Astrocyte (in vitro differentiated cells and primary cell): ENCODE data around the gene GALNT7. TPM values are rescaled to one million over a fixed set of nuclear protein-coding genes. Genes with fewer than 3 reads are reported as not detected.

ENCODE experiments used
- DNase-seq: peaks from one replicate; pipeline ENCODE4 v3.0.0-alpha.2; 2010; ENCODE audit warnings: low read depth
- FAIRE-seq: peaks from 2 replicates; lab custom pipeline; 2011; peaks lifted over from hg19 to GRCh38; lab: Jason Lieb, UNC
- H2AFZ ChIP-seq: 2 replicates; pipeline ENCODE4 v1.6.0; 2012; ENCODE audit warnings: low read depth, low read length, inconsistent platforms
- H3K27ac ChIP-seq: 2 replicates; pipeline ENCODE4 v1.5.1; 2011; ENCODE audit warnings: low read depth, low read length, inconsistent platforms
- H3K27me3 ChIP-seq: 2 replicates; pipeline ENCODE4 v1.6.0; 2011; ENCODE audit warnings: low read length, inconsistent platforms; ENCODE audit not compliant: insufficient read depth
- H3K36me3 ChIP-seq: 2 replicates; pipeline ENCODE4 v1.5.1; 2011; ENCODE audit warnings: low read length, inconsistent platforms; ENCODE audit not compliant: insufficient read depth
- H3K4me1 ChIP-seq: 2 replicates; pipeline ENCODE4 v1.5.1; 2011; ENCODE audit warnings: low read length, inconsistent platforms; ENCODE audit not compliant: insufficient read depth
- H3K4me2 ChIP-seq: 2 replicates; pipeline ENCODE4 v1.6.0; 2012; ENCODE audit warnings: low read length, inconsistent platforms
- H3K4me3 ChIP-seq: 2 replicates; pipeline ENCODE4 v1.5.1; 2011; ENCODE audit warnings: low read depth, mild to moderate bottlenecking, low read length, inconsistent platforms; ENCODE audit not compliant: insufficient read depth
- H3K79me2 ChIP-seq: 2 replicates; pipeline ENCODE4 v1.6.0; 2012; ENCODE audit warnings: mild to moderate bottlenecking, low read length, inconsistent platforms; ENCODE audit not compliant: insufficient read depth
- H3K9ac ChIP-seq: 2 replicates; pipeline ENCODE4 v1.6.0; 2012; ENCODE audit warnings: mild to moderate bottlenecking, low read length, inconsistent platforms
- H3K9me3 ChIP-seq: 2 replicates; pipeline ENCODE4 v1.5.1; 2012; ENCODE audit warnings: low read depth, mild to moderate bottlenecking, low read length, inconsistent platforms; ENCODE audit not compliant: insufficient read depth
- H4K20me1 ChIP-seq: 2 replicates; pipeline ENCODE4 v1.6.0; 2012; ENCODE audit warnings: low read length, inconsistent platforms; ENCODE audit not compliant: insufficient read depth
- H3K27ac Mint-ChIP-seq: one replicate; pipeline ENCODE4 v1.8.0; 2021; ENCODE audit warnings: mild to moderate bottlenecking, mixed read lengths; ENCODE audit not compliant: unreplicated experiment
- H3K27me3 Mint-ChIP-seq: one replicate; pipeline ENCODE4 v1.8.0; 2021; ENCODE audit warnings: low read depth, mixed read lengths; ENCODE audit not compliant: unreplicated experiment
- H3K36me3 Mint-ChIP-seq: one replicate; pipeline ENCODE4 v1.8.0; 2021; ENCODE audit warnings: low read depth, mixed read lengths; ENCODE audit not compliant: unreplicated experiment
- H3K4me1 Mint-ChIP-seq: one replicate; pipeline ENCODE4 v1.8.0; 2021; ENCODE audit warnings: low read depth, mixed read lengths; ENCODE audit not compliant: unreplicated experiment
- H3K4me3 Mint-ChIP-seq: one replicate; pipeline ENCODE4 v1.8.0; 2021; ENCODE audit warnings: mild to moderate bottlenecking, moderate library complexity, mixed read lengths; ENCODE audit not compliant: unreplicated experiment
- H3K9me3 Mint-ChIP-seq: one replicate; pipeline ENCODE4 v1.8.0; 2021; ENCODE audit warnings: mild to moderate bottlenecking, mixed read lengths; ENCODE audit not compliant: unreplicated experiment
- CTCF ChIP-seq: IDR thresholded peaks from 2 replicates; pipeline ENCODE4 v1.5.1; 2011; ENCODE audit warnings: low read depth, mild to moderate bottlenecking, inconsistent platforms, low read length, moderate library complexity; ENCODE audit not compliant: insufficient read depth
- EZH2 ChIP-seq: IDR thresholded peaks from 2 replicates; pipeline ENCODE4 v1.6.1; 2012; ENCODE audit warnings: mild to moderate bottlenecking, low read length, inconsistent platforms; ENCODE audit not compliant: insufficient read depth
- total RNA-seq: library from RNA; stranded (reverse); gene quantifications from 2 replicates; pipeline ENCODE4 v1.2.1, GENCODE V29; 2021

Gene GALNT7
- total RNA-seq, 1 donor from 2014 or later: 97.6 TPM

- TF ChIP-seq CTCF (no peak), EZH2 (no peak)
- no peak overlapping the region for H3K4me2 ChIP-seq
- H3K36me3 ChIP-seq: no peaks in the 10 kb centered on the region
- H3K9me3 ChIP-seq: no peaks in the 10 kb centered on the region
- no peak overlapping the region for H3K4me3 Mint-ChIP-seq
- H3K27ac ChIP-seq: no peak overlapping the region
- no peak overlapping the region for H2AFZ ChIP-seq
- no peaks in the 10 kb centered on the region for H3K9me3 Mint-ChIP-seq
- no peak overlapping the region for H3K9ac ChIP-seq
- H3K4me1 ChIP-seq: peaks cover 15% of the 10 kb centered on the region
- peaks cover 3% of the 10 kb centered on the region for H3K79me2 ChIP-seq
- peaks cover 5% of the 10 kb centered on the region for H4K20me1 ChIP-seq
- H3K27me3 Mint-ChIP-seq: no peaks in the 10 kb centered on the region
- H3K4me3 ChIP-seq: no peak overlapping the region
- H3K36me3 Mint-ChIP-seq: peaks cover 5% of the 10 kb centered on the region
- no peaks in the 10 kb centered on the region for H3K27me3 ChIP-seq
- no peak overlapping the region for H3K27ac Mint-ChIP-seq
- no peak for FAIRE-seq
- DNase-seq: no peak
- H3K4me1 Mint-ChIP-seq: peaks cover 27% of the 10 kb centered on the region
These were observed 75.5 kb downstream of the GALNT7 start for GRCh38 chr4:173243917-173244658.

- no peak overlapping the region for H3K4me3 Mint-ChIP-seq
- peaks cover 5% of the 10 kb centered on the region for H4K20me1 ChIP-seq
- no peak overlapping the region for H3K4me3 ChIP-seq
- peaks cover 9% of the 10 kb centered on the region for H3K79me2 ChIP-seq
- no peak overlapping the region for H3K27ac ChIP-seq
- no peaks in the 10 kb centered on the region for H3K9me3 Mint-ChIP-seq
- peaks cover 5% of the 10 kb centered on the region for H3K27me3 ChIP-seq
- H3K4me1 Mint-ChIP-seq: peaks cover 32% of the 10 kb centered on the region
- H3K36me3 ChIP-seq: no peaks in the 10 kb centered on the region
- no peak overlapping the region for H3K9ac ChIP-seq
- DNase-seq: no peak
- peaks cover 15% of the 10 kb centered on the region for H3K4me1 ChIP-seq
- no peak overlapping the region for H3K27ac Mint-ChIP-seq
- no peak for FAIRE-seq
- peaks cover 5% of the 10 kb centered on the region for H3K36me3 Mint-ChIP-seq
- no peak for TF ChIP-seq CTCF
- TF ChIP-seq EZH2: no peak
- no peak overlapping the region for H2AFZ ChIP-seq
- H3K27me3 Mint-ChIP-seq: no peaks in the 10 kb centered on the region
- no peaks in the 10 kb centered on the region for H3K9me3 ChIP-seq
- no peak overlapping the region for H3K4me2 ChIP-seq
These were observed 77.3 kb downstream of the GALNT7 start for GRCh38 chr4:173245952-173246351.

- H3K27ac Mint-ChIP-seq: no peak overlapping the region
- no peak for TF ChIP-seq EZH2
- no peak for TF ChIP-seq CTCF
- peaks cover 8% of the 10 kb centered on the region for H4K20me1 ChIP-seq
- H3K4me3 Mint-ChIP-seq: no peak overlapping the region
- peaks cover 20% of the 10 kb centered on the region for H3K4me1 ChIP-seq
- no peaks in the 10 kb centered on the region for H3K36me3 ChIP-seq
- H3K9ac ChIP-seq: no peak overlapping the region
- H3K27me3 Mint-ChIP-seq: no peaks in the 10 kb centered on the region
- FAIRE-seq (no peak), DNase-seq (no peak)
- peaks cover 37% of the 10 kb centered on the region for H3K4me1 Mint-ChIP-seq
- peaks cover 7% of the 10 kb centered on the region for H3K36me3 Mint-ChIP-seq
- peaks cover 9% of the 10 kb centered on the region for H3K79me2 ChIP-seq
- H3K9me3 ChIP-seq: no peaks in the 10 kb centered on the region
- H3K4me2 ChIP-seq: no peak overlapping the region
- H2AFZ ChIP-seq: no peak overlapping the region
- peaks cover 5% of the 10 kb centered on the region for H3K27me3 ChIP-seq
- no peaks in the 10 kb centered on the region for H3K9me3 Mint-ChIP-seq
- no peak overlapping the region for H3K27ac ChIP-seq
- H3K4me3 ChIP-seq: no peak overlapping the region
These were observed 78.1 kb downstream of the GALNT7 start for GRCh38 chr4:173246719-173247118.
